ENCODE measurements around the gene ADAD2.
"Not testable (repeated sequence)": the region's sequence is repeated elsewhere in the genome, so short reads cannot be mapped to it uniquely, and the experiment has no call there.

Gene ADAD2

GRCh38 chr16:84195201-84196093 lies 4.5 kb downstream of the ADAD2 start:
- no peak for DNase-seq (ENCODE audit: low read depth)

GRCh38 chr16:84196101-84196500 lies 5.1 kb downstream of the ADAD2 start:
- no peak for DNase-seq (ENCODE audit: low read depth)

GRCh38 chr16:84196727-84197394 lies 5.9 kb downstream of the ADAD2 start:
- no peak for DNase-seq (ENCODE audit: low read depth)

- DNase-seq (ENCODE audit: low read depth) = no peak
These were observed 6.6 kb downstream of the ADAD2 start for GRCh38 chr16:84197466-84198128.

- DNase-seq (ENCODE audit: low read depth) = no peak
These were observed 7.4 kb downstream of the ADAD2 start for GRCh38 chr16:84198401-84198800.

GRCh38 chr16:84199097-84199496 lies 8.1 kb downstream of the ADAD2 start:
- DNase-seq (ENCODE audit: low read depth) = no peak

- DNase-seq (ENCODE audit: low read depth) = no peak
These were observed 8.9 kb downstream of the ADAD2 start for GRCh38 chr16:84199861-84200260.

- not testable (repeated sequence) for DNase-seq (ENCODE audit: low read depth)
These were observed 13.6 kb downstream of the ADAD2 start for GRCh38 chr16:84204551-84204950.

- DNase-seq (ENCODE audit: low read depth) = not testable (repeated sequence)
These were observed 14.2 kb downstream of the ADAD2 start for GRCh38 chr16:84205123-84205522.

- DNase-seq (ENCODE audit: low read depth) = no peak
These were observed 15.2 kb downstream of the ADAD2 start for GRCh38 chr16:84205976-84206691.

- DNase-seq (ENCODE audit: low read depth) = no peak
These were observed 16.3 kb downstream of the ADAD2 start for GRCh38 chr16:84207251-84207650.

- no peak for DNase-seq (ENCODE audit: low read depth)
These were observed 16.9 kb downstream of the ADAD2 start for GRCh38 chr16:84207879-84208278.

GRCh38 chr16:84209989-84210388 lies 19.0 kb downstream of the ADAD2 start:
- no peak for DNase-seq (ENCODE audit: low read depth)

- no peak for DNase-seq (ENCODE audit: low read depth)
These were observed 21.2 kb downstream of the ADAD2 start for GRCh38 chr16:84212154-84212553.

- DNase-seq (ENCODE audit: low read depth) = no peak
These were observed 21.7 kb downstream of the ADAD2 start for GRCh38 chr16:84212631-84213030.

GRCh38 chr16:84214451-84215066 lies 23.6 kb downstream of the ADAD2 start:
- DNase-seq (ENCODE audit: low read depth) = no peak

- DNase-seq (ENCODE audit: low read depth) = no peak
These were observed 24.6 kb downstream of the ADAD2 start for GRCh38 chr16:84215531-84215930.

- DNase-seq (ENCODE audit: low read depth) = not testable (repeated sequence)
These were observed 25.2 kb downstream of the ADAD2 start for GRCh38 chr16:84216144-84216543.

GRCh38 chr16:84218176-84218823 lies 27.3 kb downstream of the ADAD2 start:
- DNase-seq (ENCODE audit: low read depth) = no peak

GRCh38 chr16:84218956-84219355 lies 28.0 kb downstream of the ADAD2 start:
- DNase-seq (ENCODE audit: low read depth) = no peak

- no peak for DNase-seq (ENCODE audit: low read depth)
These were observed 29.9 kb downstream of the ADAD2 start for GRCh38 chr16:84220851-84221250.
